Smooth muscle cell (in vitro differentiated cells): ENCODE data around the gene GRM8. TPM values are rescaled to one million over a fixed set of nuclear protein-coding genes. Genes with fewer than 3 reads are reported as not detected.
A peak's percentile ranks its signal among the peaks of the same experiment; 100 is the strongest.

Experiments used
- DNase-seq: peaks from one replicate; lab custom pipeline; 2025; ENCODE audit not compliant: unreplicated experiment; lab: John Stamatoyannopoulos, UW
- H2AFZ ChIP-seq: fragments of 200-600 bp; sonication (generic); 2 replicates; pipeline ENCODE4 v1.6.0; 2016; ENCODE audit warnings: antibody characterized with exemption, low read depth, mild to moderate bottlenecking
- H3F3A ChIP-seq: fragments of 200-600 bp; sonication (generic); 2 replicates; pipeline ENCODE4 v1.6.0; 2017; ENCODE audit warnings: antibody characterized with exemption, low read depth
- H3K27ac ChIP-seq: fragments of 200-600 bp; sonication (generic); 2 replicates; pipeline ENCODE4 v1.5.1; 2016; ENCODE audit warnings: low read depth, mild to moderate bottlenecking
- H3K27me3 ChIP-seq: fragments of 200-600 bp; sonication (generic); 2 replicates; pipeline ENCODE4 v1.6.1; 2016; ENCODE audit warnings: low read depth, mild to moderate bottlenecking
- H3K36me3 ChIP-seq: fragments of 200-600 bp; sonication (generic); 2 replicates; pipeline ENCODE4 v1.5.1; 2016; ENCODE audit warnings: low read depth
- H3K4me1 ChIP-seq: fragments of 200-600 bp; sonication (generic); 2 replicates; pipeline ENCODE4 v1.5.1; 2016; ENCODE audit warnings: low read depth
- H3K4me2 ChIP-seq: fragments of 200-600 bp; sonication (generic); 2 replicates; pipeline ENCODE4 v1.6.0; 2016; ENCODE audit warnings: mild to moderate bottlenecking
- H3K4me3 ChIP-seq: fragments of 200-600 bp; sonication (generic); 2 replicates; pipeline ENCODE4 v1.5.1; 2016; ENCODE audit warnings: mild to moderate bottlenecking
- H3K79me2 ChIP-seq: fragments of 200-600 bp; sonication (generic); 2 replicates; pipeline ENCODE4 v1.6.0; 2016; ENCODE audit warnings: low read depth, mild to moderate bottlenecking
- H3K9ac ChIP-seq: fragments of 200-600 bp; sonication (generic); 2 replicates; pipeline ENCODE4 v1.6.0; 2016; ENCODE audit warnings: low read depth
- H3K9me3 ChIP-seq: fragments of 200-600 bp; sonication (generic); replicated peaks from 2 replicates; pipeline ENCODE4 v1.5.1; 2016; ENCODE audit warnings: low read depth
- H4K20me1 ChIP-seq: fragments of 200-600 bp; sonication (generic); 2 replicates; pipeline ENCODE4 v1.6.0; 2016; ENCODE audit warnings: low read depth
- whole genome bisulfite sequencing: methylation state at CpG from one replicate; pipeline ENCODE4 v1.1.7; 2016; ENCODE audit warnings: low lambda C conversion rate; 5-methylcytosine and 5-hydroxymethylcytosine counted together
- polyA plus RNA-seq: library from polyadenylated mRNA; unstranded; fragments of >200 nt; fragmentation: Nextera tagmentation; extraction: Ambion mirVana; gene quantifications from 2 replicates; pipeline ENCODE4 v1.2.1, GENCODE V29; 2016
- total RNA-seq: library from RNA; depleted of rRNA; stranded (reverse); fragments of >200 nt; gene quantifications from 2 replicates; pipeline ENCODE4 v1.2.3, GENCODE V29; 2014
- TF ChIP-seq, protein P1 (sequence below): fragments of 200-600 bp; sonication (generic); IDR thresholded peaks from 2 replicates; pipeline ENCODE4 v1.5.1; 2017; ENCODE audit warnings: borderline replicate concordance, mild to moderate bottlenecking, antibody characterized with exemption; ENCODE audit not compliant: insufficient read depth, poor library complexity, severe bottlenecking

Gene GRM8
- total and polyA plus RNA-seq, 2 experiments from 2014 or later = 9.8 to 20.5 TPM

DNA sequence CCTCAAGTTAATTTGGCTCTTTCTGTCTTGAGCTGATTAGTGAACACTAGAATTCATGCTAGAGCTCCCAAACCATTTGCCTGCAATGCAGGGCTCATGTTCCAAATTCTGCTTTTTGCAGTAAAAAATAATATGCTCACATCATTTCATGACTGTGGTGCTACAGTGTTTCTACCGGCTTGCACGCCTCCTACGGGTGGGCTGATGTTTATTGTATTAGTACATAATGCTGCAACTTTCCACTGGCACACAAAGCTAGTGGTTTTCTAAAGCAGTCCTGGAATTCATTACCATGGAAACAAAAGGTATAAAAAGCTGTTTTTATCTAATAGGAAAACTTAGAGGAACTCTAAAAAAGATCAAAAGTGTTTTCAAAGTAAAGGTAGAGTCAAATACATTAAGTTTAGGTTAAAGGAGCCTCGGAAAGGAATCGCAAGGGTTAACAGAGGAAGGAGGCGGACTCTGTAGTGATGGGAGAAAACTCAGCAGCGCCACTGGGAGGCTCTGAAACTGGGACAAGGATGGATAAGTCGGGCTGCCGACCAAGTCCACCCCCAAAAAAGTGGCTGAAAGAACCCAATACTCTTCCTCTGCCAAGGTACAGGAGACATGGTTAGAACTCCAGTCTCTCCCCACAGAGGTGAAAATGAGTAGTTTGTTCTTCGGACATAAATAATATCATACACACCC lies 25.9 kb downstream of the GRM8 start:
- TF ChIP-seq, protein P1, sequence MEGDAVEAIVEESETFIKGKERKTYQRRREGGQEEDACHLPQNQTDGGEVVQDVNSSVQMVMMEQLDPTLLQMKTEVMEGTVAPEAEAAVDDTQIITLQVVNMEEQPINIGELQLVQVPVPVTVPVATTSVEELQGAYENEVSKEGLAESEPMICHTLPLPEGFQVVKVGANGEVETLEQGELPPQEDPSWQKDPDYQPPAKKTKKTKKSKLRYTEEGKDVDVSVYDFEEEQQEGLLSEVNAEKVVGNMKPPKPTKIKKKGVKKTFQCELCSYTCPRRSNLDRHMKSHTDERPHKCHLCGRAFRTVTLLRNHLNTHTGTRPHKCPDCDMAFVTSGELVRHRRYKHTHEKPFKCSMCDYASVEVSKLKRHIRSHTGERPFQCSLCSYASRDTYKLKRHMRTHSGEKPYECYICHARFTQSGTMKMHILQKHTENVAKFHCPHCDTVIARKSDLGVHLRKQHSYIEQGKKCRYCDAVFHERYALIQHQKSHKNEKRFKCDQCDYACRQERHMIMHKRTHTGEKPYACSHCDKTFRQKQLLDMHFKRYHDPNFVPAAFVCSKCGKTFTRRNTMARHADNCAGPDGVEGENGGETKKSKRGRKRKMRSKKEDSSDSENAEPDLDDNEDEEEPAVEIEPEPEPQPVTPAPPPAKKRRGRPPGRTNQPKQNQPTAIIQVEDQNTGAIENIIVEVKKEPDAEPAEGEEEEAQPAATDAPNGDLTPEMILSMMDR = no peak
- Histone ChIP-seq H2AFZ (no peak overlapping the region), H3F3A (no peaks in the 10 kb centered on the region), H3K4me3 (no peak overlapping the region), H3K4me2 (peak overlapping the region; percentile 10), H3K9me3 (no peaks in the 10 kb centered on the region), H3K4me1 (no peaks in the 10 kb centered on the region), H3K36me3 (no peaks in the 10 kb centered on the region), H3K27ac (no peak overlapping the region), H3K79me2 (no peaks in the 10 kb centered on the region), H3K9ac (no peak overlapping the region), H4K20me1 (no peaks in the 10 kb centered on the region), H3K27me3 (peaks cover 11% of the 10 kb centered on the region)
- WGBS = 33% methylated on average over 10 of the region's 10 CpGs
- DNase-seq = no peak

DNA sequence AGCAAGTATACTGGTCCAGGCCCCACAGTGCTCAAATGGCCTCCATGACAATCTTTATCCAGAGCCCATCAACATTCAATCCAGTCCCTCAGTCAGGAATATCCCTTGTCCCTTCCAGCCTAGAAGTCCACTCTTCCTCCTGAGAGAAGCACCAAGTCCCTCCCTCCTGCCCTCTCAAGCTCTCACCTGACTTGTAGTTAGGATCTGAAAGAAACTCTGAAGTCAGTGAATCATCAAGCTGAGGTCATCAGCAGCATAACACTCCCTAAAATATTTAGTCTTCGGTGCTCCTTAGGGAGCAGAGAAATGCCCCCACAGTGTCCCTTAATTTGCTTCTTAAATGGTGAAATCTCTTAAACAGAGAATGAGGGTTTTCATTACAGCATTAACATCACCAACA lies 31.0 kb downstream of the GRM8 start:
- Histone ChIP-seq H2AFZ (no peak overlapping the region), H3K27me3 (peaks cover 8% of the 10 kb centered on the region), H3K4me3 (no peak overlapping the region), H3K4me1 (no peaks in the 10 kb centered on the region), H4K20me1 (no peaks in the 10 kb centered on the region), H3K79me2 (no peaks in the 10 kb centered on the region), H3K9me3 (no peaks in the 10 kb centered on the region), H3K4me2 (no peak overlapping the region), H3F3A (no peaks in the 10 kb centered on the region), H3K9ac (no peak overlapping the region), H3K27ac (no peak overlapping the region), H3K36me3 (no peaks in the 10 kb centered on the region)
- TF ChIP-seq, protein P1 = no peak
- 81% methylated on average over 1 of the region's 1 CpG for WGBS
- DNase-seq = no peak

DNA sequence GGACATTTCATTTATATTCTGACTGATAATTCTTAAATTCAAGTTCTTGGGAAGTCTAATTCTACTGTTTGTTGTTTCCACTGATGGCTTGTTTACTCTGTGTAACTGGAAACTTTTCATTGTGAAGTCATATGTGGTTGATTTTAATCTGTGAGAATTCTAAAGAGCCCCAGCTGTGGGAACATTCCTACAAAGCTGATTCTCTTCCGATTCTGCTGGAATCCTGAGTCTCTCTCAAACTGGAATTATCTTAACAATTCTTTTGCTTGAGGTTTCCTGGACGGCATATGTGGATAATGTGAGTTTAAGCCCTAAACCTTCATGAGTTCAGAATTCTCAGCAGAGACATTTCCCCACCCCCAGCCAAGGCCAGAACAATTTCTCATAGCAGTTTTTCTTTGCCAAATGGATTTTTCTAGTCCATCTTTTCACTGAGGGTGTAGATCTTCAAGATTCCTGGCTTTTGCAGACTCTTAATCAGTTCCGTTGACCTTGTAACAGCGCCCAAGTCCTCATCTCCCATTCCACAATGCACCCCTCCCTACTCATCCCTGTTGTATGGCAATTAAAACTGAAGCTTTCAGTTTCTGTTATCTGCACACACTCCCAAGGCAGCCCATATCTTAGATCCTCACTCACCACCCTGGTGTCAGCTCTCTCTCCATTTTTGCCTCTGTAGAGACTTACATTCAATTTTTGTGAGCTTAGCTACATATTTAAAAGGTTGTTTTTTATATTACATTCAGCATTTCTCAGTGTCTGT lies 37.6 kb downstream of the GRM8 start:
- DNase-seq = no peak
- no peaks in the 10 kb centered on the region for H3F3A ChIP-seq
- H3K4me3 ChIP-seq = no peak overlapping the region
- no peaks in the 10 kb centered on the region for H4K20me1 ChIP-seq
- peak overlapping the region; percentile 64 for H3K4me2 ChIP-seq
- 23% methylated on average over 4 of the region's 4 CpGs for WGBS
- no peak overlapping the region for H2AFZ ChIP-seq
- H3K36me3 ChIP-seq = no peaks in the 10 kb centered on the region
- peak overlapping the region; percentile 64 for H3K27ac ChIP-seq
- H3K79me2 ChIP-seq = no peaks in the 10 kb centered on the region
- H3K9me3 ChIP-seq = no peaks in the 10 kb centered on the region
- peaks cover 10% of the 10 kb centered on the region for H3K4me1 ChIP-seq
- TF ChIP-seq, protein P1 = no peak
- no peak overlapping the region for H3K9ac ChIP-seq
- no peaks in the 10 kb centered on the region for H3K27me3 ChIP-seq

DNA sequence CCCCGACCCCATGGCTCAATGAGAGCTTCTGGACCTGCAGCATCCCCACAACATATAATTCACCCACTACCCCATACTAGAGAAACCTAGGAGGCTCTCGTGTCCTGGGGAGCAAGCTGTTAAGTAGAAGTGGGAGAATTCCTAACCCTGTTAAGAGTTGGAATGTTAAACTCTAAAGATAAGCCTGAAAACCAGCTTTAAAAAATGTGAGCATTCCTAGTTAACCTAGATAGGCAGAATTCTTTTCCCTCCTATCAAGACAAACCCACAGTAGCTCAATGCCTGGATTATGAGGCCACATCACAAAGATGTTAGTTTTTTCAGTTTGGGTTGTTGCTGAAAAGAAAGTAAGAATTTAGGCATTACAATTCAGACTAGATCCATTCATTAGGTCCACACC lies 42.9 kb downstream of the GRM8 start:
- Histone ChIP-seq H3K9ac (no peak overlapping the region), H3K4me2 (peak overlapping the region; percentile 43), H3K79me2 (no peaks in the 10 kb centered on the region), H2AFZ (no peak overlapping the region), H3K4me1 (peaks cover 9% of the 10 kb centered on the region), H3K9me3 (no peaks in the 10 kb centered on the region), H3K27ac (peak overlapping the region; percentile 64), H3K27me3 (no peaks in the 10 kb centered on the region), H3F3A (no peaks in the 10 kb centered on the region), H3K36me3 (no peaks in the 10 kb centered on the region), H4K20me1 (no peaks in the 10 kb centered on the region), H3K4me3 (no peak overlapping the region)
- DNase-seq = no peak
- TF ChIP-seq, protein P1 = no peak
- 46% methylated on average over 2 of the region's 2 CpGs for WGBS
